Measurements from ENCODE around the gene LTBP4. TPM values are rescaled to one million over a fixed set of nuclear protein-coding genes. Genes with fewer than 3 reads are reported as not detected.

LTBP4 gene
- total and polyA plus RNA-seq, 2 of the 13 experiments (the other 11 are each of a cell fraction or from before 2014, with no cell fraction given), result 0.86 to 2.3 TPM

DNA sequence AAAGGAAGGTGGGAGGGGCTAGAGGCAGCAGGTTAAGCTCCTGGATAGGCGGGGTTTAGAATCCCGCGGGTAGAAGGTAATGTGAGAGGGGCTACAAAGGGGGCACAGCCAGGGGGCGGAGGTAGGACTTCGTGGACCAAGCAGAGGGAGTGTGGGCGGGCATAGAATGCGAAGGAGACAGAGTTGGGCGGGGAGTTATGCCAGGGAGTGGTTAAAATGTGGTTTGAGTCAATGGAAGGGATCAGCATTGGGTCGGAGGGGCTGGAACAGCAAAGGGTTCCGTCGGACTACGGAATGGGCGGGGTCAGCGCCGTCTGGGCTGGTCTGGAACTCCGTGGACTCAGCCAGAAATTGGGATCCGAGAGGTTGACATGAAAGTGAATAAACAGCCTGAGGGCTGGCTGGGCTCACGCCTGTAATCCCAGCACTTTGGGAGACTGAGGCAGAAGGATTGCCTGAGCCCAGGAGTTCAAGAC is 3.0 kb downstream of the LTBP4 start (continued):
- TF ChIP-seq, protein P1, sequence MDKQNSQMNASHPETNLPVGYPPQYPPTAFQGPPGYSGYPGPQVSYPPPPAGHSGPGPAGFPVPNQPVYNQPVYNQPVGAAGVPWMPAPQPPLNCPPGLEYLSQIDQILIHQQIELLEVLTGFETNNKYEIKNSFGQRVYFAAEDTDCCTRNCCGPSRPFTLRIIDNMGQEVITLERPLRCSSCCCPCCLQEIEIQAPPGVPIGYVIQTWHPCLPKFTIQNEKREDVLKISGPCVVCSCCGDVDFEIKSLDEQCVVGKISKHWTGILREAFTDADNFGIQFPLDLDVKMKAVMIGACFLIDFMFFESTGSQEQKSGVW (CRISPR knock-in tag; IDR thresholded peaks at IDR 0.05; ENCODE audit: borderline replicate concordance), result no peak
- TF ChIP-seq JUN (CRISPR knock-in tag; IDR thresholded peaks at IDR 0.05), result no peak
- no peak for TF ChIP-seq ZNF33B (CRISPR knock-in tag; IDR thresholded peaks at IDR 0.05)
- 0 out of 2 replicates have a peak, but pooled peaks have one; percentile 23 for TF ChIP-seq ADNP (CRISPR knock-in tag; IDR thresholded peaks at IDR 0.05)
- TF ChIP-seq RARG (CRISPR knock-in tag; IDR thresholded peaks at IDR 0.05; ENCODE audit: low read depth), result no peak
- TF ChIP-seq, protein P2, sequence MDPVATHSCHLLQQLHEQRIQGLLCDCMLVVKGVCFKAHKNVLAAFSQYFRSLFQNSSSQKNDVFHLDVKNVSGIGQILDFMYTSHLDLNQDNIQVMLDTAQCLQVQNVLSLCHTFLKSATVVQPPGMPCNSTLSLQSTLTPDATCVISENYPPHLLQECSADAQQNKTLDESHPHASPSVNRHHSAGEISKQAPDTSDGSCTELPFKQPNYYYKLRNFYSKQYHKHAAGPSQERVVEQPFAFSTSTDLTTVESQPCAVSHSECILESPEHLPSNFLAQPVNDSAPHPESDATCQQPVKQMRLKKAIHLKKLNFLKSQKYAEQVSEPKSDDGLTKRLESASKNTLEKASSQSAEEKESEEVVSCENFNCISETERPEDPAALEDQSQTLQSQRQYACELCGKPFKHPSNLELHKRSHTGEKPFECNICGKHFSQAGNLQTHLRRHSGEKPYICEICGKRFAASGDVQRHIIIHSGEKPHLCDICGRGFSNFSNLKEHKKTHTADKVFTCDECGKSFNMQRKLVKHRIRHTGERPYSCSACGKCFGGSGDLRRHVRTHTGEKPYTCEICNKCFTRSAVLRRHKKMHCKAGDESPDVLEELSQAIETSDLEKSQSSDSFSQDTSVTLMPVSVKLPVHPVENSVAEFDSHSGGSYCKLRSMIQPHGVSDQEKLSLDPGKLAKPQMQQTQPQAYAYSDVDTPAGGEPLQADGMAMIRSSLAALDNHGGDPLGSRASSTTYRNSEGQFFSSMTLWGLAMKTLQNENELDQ (CRISPR knock-in tag; IDR thresholded peaks at IDR 0.05; ENCODE audit: borderline replicate concordance), result no peak
- TF ChIP-seq, protein P3, sequence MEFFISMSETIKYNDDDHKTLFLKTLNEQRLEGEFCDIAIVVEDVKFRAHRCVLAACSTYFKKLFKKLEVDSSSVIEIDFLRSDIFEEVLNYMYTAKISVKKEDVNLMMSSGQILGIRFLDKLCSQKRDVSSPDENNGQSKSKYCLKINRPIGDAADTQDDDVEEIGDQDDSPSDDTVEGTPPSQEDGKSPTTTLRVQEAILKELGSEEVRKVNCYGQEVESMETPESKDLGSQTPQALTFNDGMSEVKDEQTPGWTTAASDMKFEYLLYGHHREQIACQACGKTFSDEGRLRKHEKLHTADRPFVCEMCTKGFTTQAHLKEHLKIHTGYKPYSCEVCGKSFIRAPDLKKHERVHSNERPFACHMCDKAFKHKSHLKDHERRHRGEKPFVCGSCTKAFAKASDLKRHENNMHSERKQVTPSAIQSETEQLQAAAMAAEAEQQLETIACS (CRISPR knock-in tag; IDR thresholded peaks at IDR 0.05), result no peak
- no peak for TF ChIP-seq NR2F1 (CRISPR knock-in tag; IDR thresholded peaks at IDR 0.05)
- no peak for TF ChIP-seq SP2 (CRISPR knock-in tag; IDR thresholded peaks at IDR 0.05)
- no peak for TF ChIP-seq ZNF44 (CRISPR knock-in tag; IDR thresholded peaks at IDR 0.05)
- TF ChIP-seq SMAD1 (CRISPR knock-in tag; IDR thresholded peaks at IDR 0.05; ENCODE audit: borderline replicate concordance, low read depth), result no peak; the same call in 1 of the 2 replicates
- no peak for TF ChIP-seq ZNF382 (CRISPR knock-in tag; IDR thresholded peaks at IDR 0.05; ENCODE audit: borderline replicate concordance)
- no peak for TF ChIP-seq SYNCRIP (IDR thresholded peaks at IDR 0.05; ENCODE audit: insufficient read depth, low read depth, low read length)
- TF ChIP-seq PCBP2 (optimal IDR thresholded peaks at IDR 0.05; ENCODE audit: low read depth, low read length, poor library complexity, severe bottlenecking), result no peak
- TF ChIP-seq ZNF546 (CRISPR knock-in tag; conservative IDR thresholded peaks at IDR 0.05), result no peak
- no peak for TF ChIP-seq ZNF10 (CRISPR knock-in tag; IDR thresholded peaks at IDR 0.05; ENCODE audit: borderline replicate concordance, low read depth)
- no peak for TF ChIP-seq SP5 (CRISPR knock-in tag; IDR thresholded peaks at IDR 0.05; ENCODE audit: borderline replicate concordance, low read depth)
- TF ChIP-seq SP4 (CRISPR knock-in tag; IDR thresholded peaks at IDR 0.05), result peak; percentile 2; the same call in 1 of the 2 replicates
- no peak for TF ChIP-seq ZMYM4 (CRISPR knock-in tag; IDR thresholded peaks at IDR 0.05)
- 0 out of 2 replicates have a peak, but pooled peaks have one; percentile 18 for TF ChIP-seq MEIS1 (CRISPR knock-in tag; IDR thresholded peaks at IDR 0.05; ENCODE audit: borderline replicate concordance)
- no peak for TF ChIP-seq ZMAT5 (CRISPR knock-in tag; IDR thresholded peaks at IDR 0.05; ENCODE audit: borderline replicate concordance, low read depth)
- no peak for TF ChIP-seq ZNF747 (CRISPR knock-in tag; IDR thresholded peaks at IDR 0.05; ENCODE audit: borderline replicate concordance)
- 0 out of 2 replicates have a peak, but pooled peaks have one; percentile 6 for TF ChIP-seq ZNF572 (CRISPR knock-in tag; IDR thresholded peaks at IDR 0.05)
- no peak for TF ChIP-seq ZNF570 (CRISPR knock-in tag; IDR thresholded peaks at IDR 0.05; ENCODE audit: borderline replicate concordance)
- no peak for TF ChIP-seq ZNF816 (CRISPR knock-in tag; IDR thresholded peaks at IDR 0.05; ENCODE audit: borderline replicate concordance)
- TF ChIP-seq PPARG (CRISPR knock-in tag; conservative IDR thresholded peaks at IDR 0.05), result no peak
- TF ChIP-seq NFKB2 (CRISPR knock-in tag; IDR thresholded peaks at IDR 0.05; ENCODE audit: borderline replicate concordance), result no peak

Measured in HepG2 (cell line).